ENCODE results near the gene TM4SF5.
A peak's percentile ranks its signal among the peaks of the same experiment; 100 is the strongest.

The TM4SF5 gene

DNA sequence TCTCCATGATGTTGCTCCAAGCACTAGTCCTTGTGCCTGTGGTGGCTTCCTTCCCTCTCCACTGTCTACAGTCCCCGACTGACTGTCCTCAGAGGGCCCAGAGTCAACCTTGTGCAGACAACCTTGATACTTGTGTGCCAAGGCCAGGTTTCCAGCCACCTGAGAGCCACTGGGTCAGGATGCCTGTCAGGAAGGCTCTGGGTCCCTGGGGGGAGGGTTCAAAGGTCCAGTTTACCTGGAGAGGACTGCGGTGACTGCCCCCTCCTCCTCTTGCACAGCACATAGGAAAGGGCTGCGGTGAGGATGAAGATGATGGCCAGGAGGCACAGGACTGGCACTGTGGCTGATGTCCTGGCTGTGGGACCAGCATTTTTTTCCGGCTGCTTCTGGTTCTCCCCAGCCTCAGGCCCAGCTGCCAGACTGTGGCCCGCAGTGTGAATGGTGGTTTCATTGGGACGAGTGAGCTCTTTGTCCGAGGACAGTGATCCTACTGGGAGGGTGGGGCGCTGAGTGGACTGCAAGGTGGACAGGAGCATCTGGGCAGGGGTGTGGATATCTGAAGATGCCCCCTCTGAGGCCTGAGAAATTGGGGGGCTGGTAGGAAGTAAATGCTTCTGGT lies 36.7 kb upstream of the TM4SF5 start:
- H3K79me2 ChIP-seq (ENCODE audit: insufficient read depth, low read length) = no peaks in the 10 kb centered on the region
- H3K4me2 ChIP-seq (ENCODE audit: low read depth, low read length, poor library complexity, severe bottlenecking) = no peak overlapping the region
- H3K36me3 ChIP-seq (ENCODE audit: low read length) = no peaks in the 10 kb centered on the region
- H3F3A ChIP-seq (ENCODE audit: insufficient read depth) = no peaks in the 10 kb centered on the region
- H4K20me1 ChIP-seq (ENCODE audit: low read depth, low read length) = no peaks in the 10 kb centered on the region
- H2AFZ ChIP-seq (ENCODE audit: low read depth, low read length, severe bottlenecking) = no peak overlapping the region
- H3K9me2 ChIP-seq (replicated peaks; ENCODE audit: insufficient read depth, low read length) = no peaks in the 10 kb centered on the region
- H3K9me3 ChIP-seq (ENCODE audit: insufficient read depth, low read length) = no peaks in the 10 kb centered on the region
- H3K9ac ChIP-seq (ENCODE audit: low read length) = no peak overlapping the region
- H3K4me3 ChIP-seq (ENCODE audit: insufficient read depth, low read length, poor library complexity, severe bottlenecking) = no peak overlapping the region
- TF ChIP-seq, protein P1, sequence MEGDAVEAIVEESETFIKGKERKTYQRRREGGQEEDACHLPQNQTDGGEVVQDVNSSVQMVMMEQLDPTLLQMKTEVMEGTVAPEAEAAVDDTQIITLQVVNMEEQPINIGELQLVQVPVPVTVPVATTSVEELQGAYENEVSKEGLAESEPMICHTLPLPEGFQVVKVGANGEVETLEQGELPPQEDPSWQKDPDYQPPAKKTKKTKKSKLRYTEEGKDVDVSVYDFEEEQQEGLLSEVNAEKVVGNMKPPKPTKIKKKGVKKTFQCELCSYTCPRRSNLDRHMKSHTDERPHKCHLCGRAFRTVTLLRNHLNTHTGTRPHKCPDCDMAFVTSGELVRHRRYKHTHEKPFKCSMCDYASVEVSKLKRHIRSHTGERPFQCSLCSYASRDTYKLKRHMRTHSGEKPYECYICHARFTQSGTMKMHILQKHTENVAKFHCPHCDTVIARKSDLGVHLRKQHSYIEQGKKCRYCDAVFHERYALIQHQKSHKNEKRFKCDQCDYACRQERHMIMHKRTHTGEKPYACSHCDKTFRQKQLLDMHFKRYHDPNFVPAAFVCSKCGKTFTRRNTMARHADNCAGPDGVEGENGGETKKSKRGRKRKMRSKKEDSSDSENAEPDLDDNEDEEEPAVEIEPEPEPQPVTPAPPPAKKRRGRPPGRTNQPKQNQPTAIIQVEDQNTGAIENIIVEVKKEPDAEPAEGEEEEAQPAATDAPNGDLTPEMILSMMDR (IDR thresholded peaks at IDR 0.05; ENCODE audit: insufficient read depth, low read length, poor library complexity, severe bottlenecking) = no peak
- no peak for TF ChIP-seq EZH2phosphoT487 (conservative IDR thresholded peaks at IDR 0.05; ENCODE audit: low read length)
- no peak overlapping the region for H3K27ac ChIP-seq (ENCODE audit: low read depth, low read length)
- H3K27me3 ChIP-seq (ENCODE audit: low read length) = no peaks in the 10 kb centered on the region

DNA sequence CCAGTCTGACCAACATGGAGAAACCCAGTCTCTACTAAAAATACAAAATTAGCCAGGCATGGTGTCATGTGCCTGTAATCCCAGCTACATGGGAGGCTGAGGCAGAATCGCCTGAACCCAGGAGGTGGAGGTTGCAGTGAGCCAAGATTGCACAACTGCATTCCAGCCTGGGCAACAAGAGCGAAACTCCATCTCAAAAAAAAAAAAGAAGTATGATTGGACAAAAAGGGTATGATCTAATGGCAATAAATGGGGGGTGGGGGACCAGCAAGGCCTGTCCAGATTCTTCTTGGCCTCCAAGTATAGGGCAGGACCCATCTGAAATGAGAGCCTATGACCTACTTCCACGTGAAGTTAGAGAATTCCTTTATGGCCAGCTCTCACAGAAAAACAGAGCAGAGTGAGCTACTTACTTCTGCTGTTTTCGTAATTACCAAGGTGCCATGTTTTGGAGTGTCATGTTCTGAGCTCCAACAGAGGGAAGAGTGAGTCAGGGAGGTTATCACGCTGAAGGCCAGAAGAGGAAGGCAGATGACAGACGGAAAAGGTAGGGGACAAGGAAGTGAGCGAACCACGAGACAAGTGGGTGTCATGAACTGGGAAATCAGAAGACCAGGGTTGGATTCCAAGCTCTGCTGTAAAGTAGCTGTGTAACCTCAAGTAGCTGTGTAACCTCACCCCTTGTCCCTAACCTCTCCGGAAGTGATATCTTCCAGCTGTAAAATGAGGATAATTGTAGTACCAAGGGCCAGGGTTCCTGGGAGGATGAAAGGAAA lies 35.6 kb upstream of the TM4SF5 start:
- H3K9me3 ChIP-seq (ENCODE audit: insufficient read depth, low read length) = no peaks in the 10 kb centered on the region
- H3K9ac ChIP-seq (ENCODE audit: low read length) = no peak overlapping the region
- no peak overlapping the region for H3K27ac ChIP-seq (ENCODE audit: low read depth, low read length)
- H3F3A ChIP-seq (ENCODE audit: insufficient read depth) = no peaks in the 10 kb centered on the region
- H4K20me1 ChIP-seq (ENCODE audit: low read depth, low read length) = no peaks in the 10 kb centered on the region
- no peaks in the 10 kb centered on the region for H3K79me2 ChIP-seq (ENCODE audit: insufficient read depth, low read length)
- no peaks in the 10 kb centered on the region for H3K36me3 ChIP-seq (ENCODE audit: low read length)
- H3K4me2 ChIP-seq (ENCODE audit: low read depth, low read length, poor library complexity, severe bottlenecking) = no peak overlapping the region
- H3K9me2 ChIP-seq (replicated peaks; ENCODE audit: insufficient read depth, low read length) = no peaks in the 10 kb centered on the region
- TF ChIP-seq, protein P1 (IDR thresholded peaks at IDR 0.05; ENCODE audit: insufficient read depth, low read length, poor library complexity, severe bottlenecking) = no peak
- no peak for TF ChIP-seq EZH2phosphoT487 (conservative IDR thresholded peaks at IDR 0.05; ENCODE audit: low read length)
- no peaks in the 10 kb centered on the region for H3K27me3 ChIP-seq (ENCODE audit: low read length)
- H3K4me3 ChIP-seq (ENCODE audit: insufficient read depth, low read length, poor library complexity, severe bottlenecking) = no peak overlapping the region
- H2AFZ ChIP-seq (ENCODE audit: low read depth, low read length, severe bottlenecking) = no peak overlapping the region

DNA sequence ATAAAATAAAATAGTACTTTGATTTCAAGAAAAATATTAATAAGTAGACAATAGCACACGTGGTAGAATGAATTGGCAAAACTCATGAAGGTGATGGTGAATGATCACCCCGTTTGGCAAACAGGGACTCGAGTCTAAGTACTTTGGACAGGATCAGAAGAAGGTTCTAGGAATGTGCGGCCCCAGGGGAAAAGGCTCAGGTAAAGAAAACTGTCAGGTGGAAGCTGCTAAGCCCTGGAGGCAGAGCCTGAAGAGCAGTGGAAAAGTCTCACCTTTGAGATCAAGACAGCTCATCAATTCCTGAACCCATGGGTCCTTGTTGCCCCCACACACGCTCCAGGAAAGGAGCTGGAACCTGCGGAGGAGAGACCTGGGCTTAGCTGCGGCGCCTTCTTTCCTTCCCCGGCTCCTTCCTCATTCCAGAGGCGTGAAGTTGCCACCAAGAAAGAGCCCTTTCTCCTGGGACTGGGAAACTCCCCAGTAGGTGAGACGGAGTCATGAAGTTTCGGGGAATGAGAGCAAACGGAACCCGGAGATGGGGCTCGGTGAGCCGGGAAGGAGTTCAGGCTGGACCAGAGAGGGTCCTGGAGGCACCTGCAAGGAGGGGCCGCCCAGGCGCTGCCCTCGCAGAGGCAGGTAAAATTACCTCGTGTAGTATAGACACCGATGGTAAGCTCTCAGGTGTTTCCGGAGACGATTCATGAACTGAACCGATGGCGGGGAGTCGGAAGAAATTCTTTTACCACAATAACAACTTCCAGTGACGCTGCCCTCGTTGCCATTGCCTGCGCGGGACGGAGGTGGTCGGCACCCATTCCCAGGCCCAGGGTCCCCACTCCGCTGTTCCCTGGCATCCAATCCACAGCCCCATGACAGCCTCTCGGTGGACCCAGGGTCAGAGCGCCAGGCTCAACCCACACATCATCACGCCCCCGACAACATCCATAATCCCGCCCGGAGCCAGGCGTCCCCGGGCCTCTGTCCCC lies 33.3 kb upstream of the TM4SF5 start:
- Histone ChIP-seq H3K9me3 (ENCODE audit: insufficient read depth, low read length) (no peaks in the 10 kb centered on the region), H3K9ac (ENCODE audit: low read length) (no peak overlapping the region)
- TF ChIP-seq, protein P1 (IDR thresholded peaks at IDR 0.05; ENCODE audit: insufficient read depth, low read length, poor library complexity, severe bottlenecking) = no peak
- TF ChIP-seq EZH2phosphoT487 (conservative IDR thresholded peaks at IDR 0.05; ENCODE audit: low read length) = no peak

More for the DNA sequence above, 33.3 kb upstream of the TM4SF5 start:
- no peaks in the 10 kb centered on the region for H3K36me3 ChIP-seq (ENCODE audit: low read length)
- peak overlapping the region; percentile 65 for H3K4me2 ChIP-seq (ENCODE audit: low read depth, low read length, poor library complexity, severe bottlenecking)
- no peak overlapping the region for H3K4me3 ChIP-seq (ENCODE audit: insufficient read depth, low read length, poor library complexity, severe bottlenecking)
- no peak overlapping the region for H3K27ac ChIP-seq (ENCODE audit: low read depth, low read length)
- H2AFZ ChIP-seq (ENCODE audit: low read depth, low read length, severe bottlenecking) = no peak overlapping the region
- H3K79me2 ChIP-seq (ENCODE audit: insufficient read depth, low read length) = no peaks in the 10 kb centered on the region
- H3K27me3 ChIP-seq (ENCODE audit: low read length) = no peaks in the 10 kb centered on the region
- H4K20me1 ChIP-seq (ENCODE audit: low read depth, low read length) = no peaks in the 10 kb centered on the region
- no peaks in the 10 kb centered on the region for H3F3A ChIP-seq (ENCODE audit: insufficient read depth)
- no peaks in the 10 kb centered on the region for H3K9me2 ChIP-seq (replicated peaks; ENCODE audit: insufficient read depth, low read length)
